Peyer's patch (tissue), 4 donors: ENCODE results near the gene NHEJ1. TPM values are rescaled to one million over a fixed set of nuclear protein-coding genes. Genes with fewer than 3 reads are reported as not detected.

Experiments used
- DNase-seq, 3 donors: peaks; one replicate each; pipeline ENCODE4 v3.0.0-alpha.2; 2017 to 2019
- H3K27ac ChIP-seq, 4 donors: fragments of 200-600 bp; sonication (generic); one replicate each; pipeline ENCODE4 v1.5.1; 2016 to 2019
- H3K27me3 ChIP-seq, 2 donors: fragments of 200-600 bp; sonication (generic); one replicate each; pipeline ENCODE4 v1.5.1; 2019
- H3K36me3 ChIP-seq, 3 donors: fragments of 200-600 bp; sonication (generic); one replicate each; pipeline ENCODE4 v1.5.1; 2016 to 2019
- H3K4me1 ChIP-seq, 4 donors: fragments of 200-600 bp; sonication (generic); one replicate each; pipeline ENCODE4 v1.5.1; 2016 to 2019
- H3K4me3 ChIP-seq, 4 donors: fragments of 200-600 bp; sonication (generic); 1 replicate in 3 of 4; 2 replicates in 1 of 4; pipeline ENCODE4 v1.5.1; 2016 to 2019; ENCODE audit warnings: mild to moderate bottlenecking in 1 of 4
- H3K9me3 ChIP-seq, 4 donors: fragments of 200-600 bp; sonication (generic); one replicate each; pipeline ENCODE4 v1.5.1; 2016 to 2019; ENCODE audit warnings: mild to moderate bottlenecking in 1 of 4
- POLR2A ChIP-seq, 2 donors: fragments of 450-650 bp; IDR thresholded peaks; one replicate each; pipeline ENCODE4 v1.5.1; 2017; ENCODE audit warnings: antibody characterized with exemption in 2 of 2, mild to moderate bottlenecking in 2 of 2, moderate library complexity in 2 of 2
- total RNA-seq, 4 donors: library from RNA; depleted of rRNA; stranded (reverse); fragments of >200 nt; gene quantifications; one replicate each; pipeline ENCODE4 v1.1.0, GENCODE V29; 2016
- TF ChIP-seq, protein P1 (sequence below), 6 experiments: fragments of 450-650 bp in 4 of 6; fragments of 200-600 bp in 2 of 6; sonication (generic) in 1 of 6; IDR thresholded peaks; one replicate each; pipeline ENCODE4 v1.5.1; 2017 to 2019; ENCODE audit warnings: antibody characterized with exemption in 6 of 6, mild to moderate bottlenecking in 3 of 6, moderate library complexity in 1 of 6

NHEJ1 gene
- total RNA-seq, 4 donors from 2014 or later = 28.1 to 91.6 (median 67.2) TPM

DNA sequence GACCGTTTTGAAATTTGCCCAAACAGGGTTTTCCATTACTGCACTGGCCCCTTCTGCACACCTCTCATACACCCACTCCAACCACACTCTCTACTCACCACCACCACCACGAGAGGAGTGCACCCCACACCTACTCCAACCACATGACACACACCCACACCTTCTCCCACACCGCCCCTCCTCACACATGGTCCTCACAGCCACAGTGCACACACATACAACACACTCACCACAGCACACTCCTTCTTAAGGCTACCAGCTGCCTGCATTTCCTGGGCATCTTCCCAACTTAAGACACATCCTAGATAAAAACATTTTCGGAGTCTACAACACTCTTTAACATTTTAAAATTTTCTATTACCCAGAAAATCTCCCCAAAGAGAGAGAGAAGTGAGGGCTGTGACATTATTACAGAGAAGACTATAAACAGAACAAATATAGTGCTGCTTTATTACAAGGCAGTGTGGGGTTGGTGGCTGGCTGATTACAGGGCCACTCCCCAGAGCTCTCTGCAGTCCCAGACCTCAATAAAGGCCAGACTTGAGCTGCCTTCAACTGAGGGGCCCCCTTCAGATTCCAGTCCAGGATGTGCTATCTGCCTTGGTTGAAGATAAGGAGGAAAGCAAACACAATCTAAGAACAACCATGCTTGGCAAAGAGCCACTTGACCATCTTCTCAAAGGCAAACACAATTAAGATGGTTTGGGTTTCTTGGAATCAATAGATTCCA, 36.1 kb downstream of the NHEJ1 start:
- DNase-seq = peak in 2 of 3 donors; percentile 63 to 79
- peak overlapping the region in 2 of 4 donors; percentile 33 to 47 for H3K4me3 ChIP-seq
- H3K27ac ChIP-seq = peak overlapping the region in 3 of 4 donors; percentile 79 to 96 (median 90)
- no peaks in the 10 kb centered on the region for H3K9me3 ChIP-seq
- no peaks in the 10 kb centered on the region for H3K27me3 ChIP-seq
- no peaks in the 10 kb centered on the region for H3K36me3 ChIP-seq
- TF ChIP-seq, protein P1, sequence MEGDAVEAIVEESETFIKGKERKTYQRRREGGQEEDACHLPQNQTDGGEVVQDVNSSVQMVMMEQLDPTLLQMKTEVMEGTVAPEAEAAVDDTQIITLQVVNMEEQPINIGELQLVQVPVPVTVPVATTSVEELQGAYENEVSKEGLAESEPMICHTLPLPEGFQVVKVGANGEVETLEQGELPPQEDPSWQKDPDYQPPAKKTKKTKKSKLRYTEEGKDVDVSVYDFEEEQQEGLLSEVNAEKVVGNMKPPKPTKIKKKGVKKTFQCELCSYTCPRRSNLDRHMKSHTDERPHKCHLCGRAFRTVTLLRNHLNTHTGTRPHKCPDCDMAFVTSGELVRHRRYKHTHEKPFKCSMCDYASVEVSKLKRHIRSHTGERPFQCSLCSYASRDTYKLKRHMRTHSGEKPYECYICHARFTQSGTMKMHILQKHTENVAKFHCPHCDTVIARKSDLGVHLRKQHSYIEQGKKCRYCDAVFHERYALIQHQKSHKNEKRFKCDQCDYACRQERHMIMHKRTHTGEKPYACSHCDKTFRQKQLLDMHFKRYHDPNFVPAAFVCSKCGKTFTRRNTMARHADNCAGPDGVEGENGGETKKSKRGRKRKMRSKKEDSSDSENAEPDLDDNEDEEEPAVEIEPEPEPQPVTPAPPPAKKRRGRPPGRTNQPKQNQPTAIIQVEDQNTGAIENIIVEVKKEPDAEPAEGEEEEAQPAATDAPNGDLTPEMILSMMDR (IDR thresholded peaks at IDR 0.05) = no peak
- TF ChIP-seq POLR2A (IDR thresholded peaks at IDR 0.05) = peak; percentile 4 to 57
- peaks cover 0 to 28% (median 7%) of the 10 kb centered on the region in 4 donors for H3K4me1 ChIP-seq

DNA sequence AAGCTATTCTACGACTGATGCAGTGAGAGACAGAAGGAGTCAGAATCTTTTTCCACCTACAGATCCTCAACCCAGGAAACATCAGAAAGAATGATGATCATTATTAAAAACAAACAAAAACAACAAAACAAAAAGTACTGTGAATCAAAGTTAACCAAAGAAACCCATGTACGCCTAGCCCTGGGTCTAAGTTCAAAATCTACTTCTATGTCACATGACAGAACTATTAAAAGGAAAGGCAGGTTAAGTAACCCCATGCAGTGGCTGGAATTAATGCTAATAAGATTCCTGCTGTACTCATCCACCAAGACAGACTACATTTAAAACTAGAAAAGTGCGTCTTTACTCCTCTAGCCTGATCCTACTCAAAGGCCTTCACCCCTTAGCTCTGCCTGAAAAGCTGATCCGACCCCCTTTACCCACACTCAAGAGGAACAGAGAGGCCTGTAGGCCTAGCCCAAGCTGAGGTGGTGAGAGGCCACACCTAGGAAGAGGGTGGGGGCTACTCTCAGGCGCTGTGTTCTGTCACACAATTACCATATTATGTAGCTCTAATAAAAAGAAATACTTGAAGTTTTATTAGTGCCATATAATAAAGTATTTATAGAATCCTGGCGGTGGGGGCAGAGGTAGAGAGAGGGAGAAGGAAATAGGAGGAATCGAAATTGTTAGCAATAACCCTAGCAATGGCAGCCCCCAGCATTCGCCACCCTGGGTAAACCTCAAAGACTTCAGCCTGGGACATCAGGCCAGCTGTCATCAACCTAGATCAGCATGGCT, 37.1 kb downstream of the NHEJ1 start:
- Histone ChIP-seq H3K9me3 (no peaks in the 10 kb centered on the region), H3K36me3 (no peaks in the 10 kb centered on the region), H3K27ac (peak overlapping the region in 3 of 4 donors; percentile 79 to 96 (median 90)), H3K4me1 (peaks cover 0 to 28% (median 7%) of the 10 kb centered on the region in 4 donors), H3K27me3 (no peaks in the 10 kb centered on the region), H3K4me3 (peak overlapping the region in 2 of 4 donors; percentile 33 to 47)
- TF ChIP-seq, protein P1 (IDR thresholded peaks at IDR 0.05) = no peak
- TF ChIP-seq POLR2A (IDR thresholded peaks at IDR 0.05) = peak in 1 of 2 donors; percentile 35
- DNase-seq = peak in 2 of 3 donors; percentile 72 to 79

DNA sequence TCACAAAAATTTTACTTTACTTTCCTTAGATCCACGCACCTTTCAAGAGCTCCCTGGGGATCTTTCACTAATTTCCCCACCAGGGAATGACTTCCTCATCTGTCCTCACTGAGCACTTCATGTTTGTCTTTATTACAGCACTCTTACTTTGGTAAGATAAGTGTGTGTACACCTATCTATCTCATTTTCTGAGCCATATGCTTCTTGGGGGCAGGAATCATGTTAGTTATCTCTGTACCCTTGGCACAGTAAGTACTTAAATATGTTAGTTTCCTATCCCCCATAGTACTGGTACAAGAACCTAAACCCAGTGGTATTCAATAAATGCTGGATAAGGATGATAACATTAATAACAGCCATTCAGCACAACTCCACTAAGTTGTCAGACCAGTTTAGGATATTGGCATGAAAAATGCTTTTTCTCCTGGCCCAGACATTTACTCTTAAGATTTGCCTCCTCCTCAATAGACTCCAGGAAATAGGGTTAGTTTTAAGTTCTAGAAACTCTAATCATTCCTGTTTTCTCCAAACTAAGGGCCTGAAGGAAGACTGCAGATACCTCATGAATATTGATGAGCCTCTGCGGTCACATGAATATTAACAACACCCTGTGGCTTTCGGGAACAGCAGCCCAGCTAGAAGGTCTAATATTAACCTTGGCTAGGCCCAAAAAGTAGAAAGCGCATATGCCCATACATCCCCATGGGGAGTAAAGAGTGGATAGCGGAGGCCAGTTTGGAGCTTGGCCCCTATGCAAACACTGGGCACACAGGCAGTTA, 38.2 kb downstream of the NHEJ1 start:
- peaks cover 0 to under 1% (median 0%) of the 10 kb centered on the region in 3 donors for H3K36me3 ChIP-seq
- H3K9me3 ChIP-seq = no peaks in the 10 kb centered on the region
- no peaks in the 10 kb centered on the region for H3K27me3 ChIP-seq
- peak overlapping the region in 2 of 4 donors; percentile 16 to 23 for H3K4me3 ChIP-seq
- peaks cover 0 to 29% (median 7%) of the 10 kb centered on the region in 4 donors for H3K4me1 ChIP-seq
- no peak for TF ChIP-seq POLR2A (IDR thresholded peaks at IDR 0.05)
- TF ChIP-seq, protein P1 (IDR thresholded peaks at IDR 0.05) = peak in 1 of 6 experiments; percentile 6
- no peak for DNase-seq
- peak overlapping the region in 3 of 4 donors; percentile 79 to 96 (median 90) for H3K27ac ChIP-seq

DNA sequence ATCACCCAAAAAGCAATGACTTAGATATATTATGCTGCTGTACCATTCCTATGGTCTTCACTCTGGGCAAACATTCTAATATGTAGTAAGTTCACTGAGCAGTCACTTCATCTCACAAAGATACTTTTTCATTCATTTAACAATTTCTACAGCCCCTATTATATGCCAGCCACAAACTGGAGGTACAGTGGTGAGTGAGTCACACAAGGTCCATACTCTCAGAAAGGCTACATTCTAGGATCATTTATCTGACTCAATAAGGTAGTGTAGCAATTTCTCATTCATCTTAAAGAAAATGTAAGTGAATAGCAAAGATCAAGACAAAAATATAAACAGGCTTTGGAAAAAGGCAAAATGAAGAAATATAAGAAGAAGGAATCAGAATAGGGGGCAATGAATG, 40.5 kb downstream of the NHEJ1 start:
- TF ChIP-seq POLR2A (IDR thresholded peaks at IDR 0.05) = no peak
- TF ChIP-seq, protein P1 (IDR thresholded peaks at IDR 0.05) = no peak
- Histone ChIP-seq H3K4me3 (no peak overlapping the region), H3K27ac (no peak overlapping the region), H3K4me1 (peaks cover 0 to 24% (median 0%) of the 10 kb centered on the region in 4 donors), H3K36me3 (peaks cover 0 to 5% (median 0%) of the 10 kb centered on the region in 3 donors), H3K27me3 (no peaks in the 10 kb centered on the region), H3K9me3 (no peaks in the 10 kb centered on the region)
- no peak for DNase-seq

DNA sequence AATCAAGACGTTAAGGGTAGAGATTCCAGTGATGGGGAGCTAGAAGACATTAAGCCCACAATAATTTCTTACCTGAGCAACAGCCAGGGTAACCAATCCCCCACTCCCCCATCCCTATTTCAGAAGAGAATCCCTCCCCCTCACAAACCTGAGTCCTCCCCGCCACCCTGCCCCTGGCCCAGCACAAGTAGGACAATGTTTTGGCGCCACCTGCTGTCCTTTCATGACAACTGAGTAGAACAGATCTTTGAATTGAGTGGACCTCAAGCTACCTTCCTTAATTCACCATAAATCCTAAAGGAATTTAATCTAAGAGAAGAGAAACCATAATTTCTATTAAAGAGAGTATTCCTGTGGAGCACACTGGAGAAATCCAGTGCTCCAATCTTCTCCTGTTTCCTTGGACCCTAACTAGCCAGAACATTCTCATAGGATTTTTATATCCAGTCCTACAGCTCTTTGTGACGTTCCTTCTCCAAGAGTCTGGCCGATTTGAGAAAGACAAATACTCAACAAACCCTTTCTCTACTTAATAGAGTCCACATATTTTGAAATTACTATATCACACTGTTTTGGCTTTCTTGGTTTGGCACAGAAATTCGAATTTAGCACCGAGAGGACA, 41.1 kb downstream of the NHEJ1 start:
- Histone ChIP-seq H3K4me3 (no peak overlapping the region), H3K36me3 (peaks cover 0 to 5% (median 0%) of the 10 kb centered on the region in 3 donors), H3K9me3 (no peaks in the 10 kb centered on the region), H3K27ac (no peak overlapping the region), H3K27me3 (no peaks in the 10 kb centered on the region), H3K4me1 (peaks cover 0 to 24% (median 0%) of the 10 kb centered on the region in 4 donors)
- TF ChIP-seq POLR2A (IDR thresholded peaks at IDR 0.05) = no peak
- TF ChIP-seq, protein P1 (IDR thresholded peaks at IDR 0.05) = peak; percentile 16 to 81 (median 73)
- DNase-seq = peak; percentile 53 to 87 (median 68)
